ENCODE results near the gene CDK19.

Gene CDK19

GRCh38 chr6:110662490-110663211 is 152.6 kb downstream of the CDK19 start:
- DNase-seq (ENCODE audit: low read depth in 1 of 2, low spot score in 1 of 2): no peak

GRCh38 chr6:110661414-110661813 is 153.9 kb downstream of the CDK19 start:
- no peak for DNase-seq (ENCODE audit: low read depth in 1 of 2, low spot score in 1 of 2)

DNA sequence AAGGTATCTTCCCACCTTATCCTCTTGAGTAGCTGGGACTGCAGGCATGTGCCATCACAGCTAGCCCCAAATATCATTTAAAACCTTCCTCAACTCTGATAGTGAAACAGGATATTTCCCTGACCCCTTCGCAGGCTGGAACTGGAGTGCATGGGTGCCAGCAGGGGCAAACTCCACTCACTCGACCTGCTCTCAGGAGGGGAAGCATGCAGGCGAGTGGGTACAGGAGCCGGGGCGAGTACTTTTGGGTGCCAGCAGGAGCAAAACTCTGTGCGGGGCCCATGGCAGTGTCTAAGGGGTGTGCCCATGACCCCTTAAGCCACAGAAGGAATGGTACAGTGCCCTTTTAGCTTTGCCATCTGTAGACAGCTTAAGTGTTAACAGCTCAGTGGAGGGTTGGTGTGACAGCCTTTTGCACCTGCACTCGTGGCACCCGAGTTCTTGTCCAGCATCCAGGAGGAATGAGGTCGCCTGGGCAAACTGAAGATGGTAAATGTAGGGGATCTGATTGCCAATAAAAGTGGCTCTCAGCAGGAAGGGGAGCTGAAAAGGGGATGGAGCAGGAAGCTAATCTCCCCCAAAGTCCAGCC is 155.1 kb downstream of the CDK19 start:
- no peak for DNase-seq (ENCODE audit: low read depth in 1 of 2, low spot score in 1 of 2)

GRCh38 chr6:110658631-110659211 is 156.5 kb downstream of the CDK19 start:
- DNase-seq (ENCODE audit: low read depth in 1 of 2, low spot score in 1 of 2): no peak

GRCh38 chr6:110656492-110656891 is 158.8 kb downstream of the CDK19 start:
- no peak for DNase-seq (ENCODE audit: low read depth in 1 of 2, low spot score in 1 of 2)

- DNase-seq (ENCODE audit: low read depth in 1 of 2, low spot score in 1 of 2): no peak
Measured at GRCh38 chr6:110655821-110656220, 159.4 kb downstream of the CDK19 start.

GRCh38 chr6:110654096-110654820 is 161.0 kb downstream of the CDK19 start:
- DNase-seq (ENCODE audit: low read depth in 1 of 2, low spot score in 1 of 2): no peak

DNA sequence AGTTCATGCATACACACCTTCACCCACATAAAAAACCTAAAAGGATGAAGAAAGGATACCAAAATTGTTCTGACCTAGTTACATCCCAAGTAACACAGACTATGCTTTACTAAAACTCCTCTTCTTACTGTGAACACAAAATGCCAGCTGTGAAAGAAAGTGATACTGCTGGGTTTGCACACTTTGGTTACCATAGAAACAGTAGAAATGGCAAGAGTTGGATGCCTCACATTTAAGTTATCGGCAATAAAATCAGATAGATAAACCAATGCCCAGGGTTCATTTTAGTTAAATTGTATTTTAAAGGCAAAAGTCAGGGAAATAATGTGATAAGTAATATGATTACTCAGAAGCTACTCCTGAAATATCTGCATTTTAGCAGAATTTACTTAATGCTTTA is 161.9 kb downstream of the CDK19 start:
- no peak for DNase-seq (ENCODE audit: low read depth in 1 of 2, low spot score in 1 of 2)

- no peak for DNase-seq (ENCODE audit: low read depth in 1 of 2, low spot score in 1 of 2)
Measured at GRCh38 chr6:110652520-110652919, 162.7 kb downstream of the CDK19 start.

DNA sequence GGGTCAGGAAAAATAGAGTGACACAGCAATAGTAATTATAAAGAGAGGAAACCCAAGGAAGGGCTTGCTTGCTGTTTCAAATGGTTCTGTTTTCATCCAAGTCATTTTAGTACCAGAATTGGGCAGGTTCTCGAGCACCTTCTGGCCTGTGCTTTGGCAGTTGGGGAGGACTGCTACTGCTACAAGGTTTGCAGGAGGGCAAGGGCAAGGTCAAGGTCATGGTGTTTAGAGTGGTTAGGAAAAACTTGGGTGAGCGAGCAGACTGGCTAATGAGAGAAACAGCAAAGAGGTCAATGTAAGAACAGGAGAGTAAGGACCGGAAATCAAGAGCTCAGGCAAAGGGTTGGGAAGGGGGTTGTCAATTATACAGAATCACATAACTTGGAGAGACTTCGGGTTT is 164.5 kb downstream of the CDK19 start:
- DNase-seq (ENCODE audit: low read depth in 1 of 2, low spot score in 1 of 2): no peak

DNA sequence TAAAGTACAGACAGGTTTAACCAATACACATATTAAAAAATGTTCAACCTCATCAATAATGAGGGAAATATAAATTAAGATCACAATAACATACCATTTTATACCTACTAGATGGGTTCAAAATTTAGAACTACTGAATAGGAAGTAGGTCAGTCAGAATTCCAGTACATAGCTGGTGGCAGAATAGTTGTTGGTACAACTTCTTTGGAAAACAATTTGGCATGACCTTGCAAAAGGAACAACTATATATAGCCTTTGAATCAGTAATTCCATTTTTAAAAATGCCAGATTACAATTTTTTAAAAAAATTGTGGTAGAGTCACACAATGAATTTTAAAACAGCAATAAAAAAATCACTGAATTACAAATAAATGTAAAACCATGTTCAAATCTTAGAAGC is 165.6 kb downstream of the CDK19 start:
- no peak for DNase-seq (ENCODE audit: low read depth in 1 of 2, low spot score in 1 of 2)

- no peak for DNase-seq (ENCODE audit: low read depth in 1 of 2, low spot score in 1 of 2)
Measured at GRCh38 chr6:110646951-110647910, 168.0 kb downstream of the CDK19 start.

- no peak for DNase-seq (ENCODE audit: low read depth in 1 of 2, low spot score in 1 of 2)
Measured at GRCh38 chr6:110646419-110646698, 168.9 kb downstream of the CDK19 start.

GRCh38 chr6:110645685-110646418 is 169.4 kb downstream of the CDK19 start:
- no peak for DNase-seq (ENCODE audit: low read depth in 1 of 2, low spot score in 1 of 2)

DNA sequence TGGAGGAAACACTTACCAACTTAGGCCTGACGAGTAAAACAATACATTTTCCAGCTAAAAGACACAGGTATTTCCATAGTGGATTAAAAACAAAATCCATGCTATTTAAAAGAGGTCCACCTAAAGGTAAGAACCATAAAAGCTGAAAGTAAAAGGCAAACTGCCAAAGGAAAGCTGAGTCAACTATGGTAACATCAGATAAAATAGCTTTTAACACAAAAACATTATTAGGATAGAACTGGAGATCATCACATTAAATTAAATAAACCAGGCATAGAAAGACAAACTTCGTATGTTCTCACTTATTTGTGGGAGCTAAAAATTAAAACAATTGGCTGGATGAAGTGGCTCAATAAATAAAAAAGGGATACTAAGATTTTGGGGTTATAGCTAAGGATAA is 172.1 kb downstream of the CDK19 start:
- no peak for DNase-seq (ENCODE audit: low read depth in 1 of 2, low spot score in 1 of 2)

- no peak for DNase-seq (ENCODE audit: low read depth in 1 of 2, low spot score in 1 of 2)
Measured at GRCh38 chr6:110642711-110643110, 172.6 kb downstream of the CDK19 start.

DNA sequence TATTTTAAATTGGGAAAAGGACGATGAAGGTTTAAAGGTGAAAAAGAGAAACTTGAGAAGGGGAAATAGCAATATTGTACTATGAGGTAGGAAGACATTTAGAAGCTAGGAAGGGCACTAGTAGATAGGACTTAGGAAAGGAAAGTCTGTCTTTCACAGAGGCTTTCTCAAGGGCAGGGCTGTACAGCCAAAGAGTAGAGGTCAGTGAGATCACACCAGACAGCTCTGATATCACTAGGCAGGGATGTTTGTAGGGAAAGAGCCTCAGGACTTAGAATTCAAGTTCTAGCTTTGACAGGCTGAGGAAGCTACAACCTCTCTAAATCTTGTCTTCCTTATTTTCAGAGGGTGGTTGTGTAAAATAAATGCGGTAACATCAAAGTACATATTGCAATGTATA is 178.5 kb downstream of the CDK19 start:
- DNase-seq (ENCODE audit: low read depth in 1 of 2, low spot score in 1 of 2): no peak

DNA sequence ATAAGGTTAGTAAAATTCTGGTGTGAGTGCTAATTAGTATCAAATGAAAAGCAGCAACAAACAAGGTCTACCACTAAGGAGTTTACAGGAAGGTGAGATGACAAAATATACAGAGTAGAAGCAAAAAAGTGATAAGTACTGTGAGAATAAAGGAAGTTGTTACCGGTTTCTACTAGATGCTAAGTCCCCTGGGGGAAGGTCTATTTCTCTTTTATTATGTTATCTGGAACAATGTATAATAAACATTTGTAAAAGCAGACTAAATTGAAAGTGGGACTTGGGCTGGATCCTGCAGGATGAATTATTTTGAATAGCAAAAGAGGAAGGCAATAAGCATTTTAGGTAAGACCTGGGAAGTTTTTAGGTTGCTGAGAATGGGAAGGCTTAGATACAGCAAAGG is 180.2 kb downstream of the CDK19 start:
- no peak for DNase-seq (ENCODE audit: low read depth in 1 of 2, low spot score in 1 of 2)

- no peak for DNase-seq (ENCODE audit: low read depth in 1 of 2, low spot score in 1 of 2)
Measured at GRCh38 chr6:110633731-110634213, 181.5 kb downstream of the CDK19 start.

DNA sequence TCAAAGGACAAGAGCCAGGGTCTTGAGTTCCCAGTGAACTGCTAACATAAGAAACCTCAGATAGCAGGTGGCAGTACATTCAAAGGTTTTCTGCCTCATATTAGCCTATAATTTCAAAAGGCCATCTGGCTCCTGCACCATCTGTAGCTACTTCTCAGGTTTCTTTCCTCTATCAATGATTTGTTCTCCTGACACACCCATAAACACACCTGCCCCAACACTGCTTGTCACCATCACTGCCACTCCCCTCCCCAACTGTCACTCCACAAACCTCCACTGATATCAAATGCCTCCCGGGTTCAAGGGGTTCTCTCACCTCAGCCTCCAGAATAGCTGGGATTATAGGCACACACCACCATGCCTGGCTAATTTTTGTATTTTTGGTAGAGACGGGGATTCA is 186.1 kb downstream of the CDK19 start:
- DNase-seq (ENCODE audit: low read depth in 1 of 2, low spot score in 1 of 2): no peak

All from activated CD4-positive, alpha-beta T cell treated with anti-CD3 and anti-CD28 coated beads, Interleukin-2, amount 50 U/mL, for 24 hours (primary cell).